Natural killer cell (primary cell): ENCODE measurements around the gene PLPP7. TPM values are rescaled to one million over a fixed set of nuclear protein-coding genes. Genes with fewer than 3 reads are reported as not detected.

Experiments
- ATAC-seq, 3 donors: fragments of 150-1000 bp in 2 of 3; fragments of 200-7000 bp in 1 of 3; cut with Tn5 transposase; 1 replicate in 1 of 3; 2 replicates in 2 of 3; pipeline ENCODE4 v1.10.0; 2021; ENCODE audit warnings: mild to moderate bottlenecking in 2 of 3, moderate library complexity in 2 of 3
- DNase-seq, 2 donors: peaks; one replicate each; pipeline versions ENCODE4 v3.0.0 to v3.0.0-alpha.2; 2013 to 2021; ENCODE audit warnings: mixed read lengths in 1 of 2
- H3K27ac ChIP-seq: one replicate; pipeline ENCODE4 v1.5.1; 2013; ENCODE audit warnings: mild to moderate bottlenecking, low read length
- H3K27me3 ChIP-seq: one replicate; pipeline ENCODE4 v1.6.1; 2013; ENCODE audit warnings: low read length; ENCODE audit not compliant: control insufficient read depth, insufficient read depth
- H3K36me3 ChIP-seq: one replicate; pipeline ENCODE4 v1.6.1; 2013; ENCODE audit warnings: low read length; ENCODE audit not compliant: control insufficient read depth, insufficient read depth
- H3K4me1 ChIP-seq: one replicate; pipeline ENCODE4 v1.6.1; 2013; ENCODE audit warnings: low read length; ENCODE audit not compliant: control insufficient read depth, insufficient read depth
- H3K4me3 ChIP-seq: one replicate; pipeline ENCODE4 v1.5.1; 2013; ENCODE audit warnings: low read length
- H3K9me3 ChIP-seq: one replicate; pipeline ENCODE4 v1.6.1; 2013; ENCODE audit warnings: low read length; ENCODE audit not compliant: control insufficient read depth, insufficient read depth
- H3K27ac Mint-ChIP-seq, 2 donors: one replicate each; pipeline ENCODE4 v1.8.0; 2022; ENCODE audit warnings: mild to moderate bottlenecking in 2 of 2, mixed read lengths in 2 of 2, moderate library complexity in 1 of 2
- H3K27me3 Mint-ChIP-seq, 2 donors: one replicate each; pipeline ENCODE4 v1.8.0; 2022; ENCODE audit warnings: low read depth in 2 of 2, mixed read lengths in 2 of 2
- H3K36me3 Mint-ChIP-seq: one replicate; pipeline ENCODE4 v1.8.0; 2022; ENCODE audit warnings: mixed read lengths
- H3K4me1 Mint-ChIP-seq, 2 donors: one replicate each; pipeline ENCODE4 v1.8.0; 2022; ENCODE audit warnings: mixed read lengths in 2 of 2
- H3K4me3 Mint-ChIP-seq: one replicate; pipeline ENCODE4 v1.8.0; 2022; ENCODE audit warnings: mild to moderate bottlenecking, moderate library complexity, mixed read lengths
- H3K9me3 Mint-ChIP-seq, 2 donors: one replicate each; pipeline ENCODE4 v1.8.0; 2022; ENCODE audit warnings: mixed read lengths in 2 of 2
- WGBS: methylation state at CpG from one replicate; pipeline ENCODE4 v1.1.7; 2013; ENCODE audit warnings: missing lambda C conversion rate; ENCODE audit not compliant: insufficient coverage; 5-methylcytosine and 5-hydroxymethylcytosine counted together
- intact Hi-C: fragments of 100-400 bp; cut with micrococcal nuclease; formaldehyde crosslinking; loops from one replicate; pipeline ENCODE4 v1.14.2; 2022
- total RNA-seq, 4 donors: library from RNA; stranded (reverse); fragments of 120-200 nt in 1 of 4; gene quantifications; one replicate each; pipeline versions ENCODE4 v1.2.3 to v1.2.4, GENCODE V29; 2013 to 2022
- TF ChIP-seq, protein P1 (sequence below): fragments of 200-600 bp; IDR thresholded peaks from one replicate; pipeline ENCODE4 v1.8.0; 2022; ENCODE audit warnings: antibody characterized with exemption

Gene PLPP7
- total RNA-seq, 3 donors from 2014 or later (not counting 1 experiment from before 2014, with no cell fraction given) = 0.28 to 0.59 (median 0.34) TPM

DNA sequence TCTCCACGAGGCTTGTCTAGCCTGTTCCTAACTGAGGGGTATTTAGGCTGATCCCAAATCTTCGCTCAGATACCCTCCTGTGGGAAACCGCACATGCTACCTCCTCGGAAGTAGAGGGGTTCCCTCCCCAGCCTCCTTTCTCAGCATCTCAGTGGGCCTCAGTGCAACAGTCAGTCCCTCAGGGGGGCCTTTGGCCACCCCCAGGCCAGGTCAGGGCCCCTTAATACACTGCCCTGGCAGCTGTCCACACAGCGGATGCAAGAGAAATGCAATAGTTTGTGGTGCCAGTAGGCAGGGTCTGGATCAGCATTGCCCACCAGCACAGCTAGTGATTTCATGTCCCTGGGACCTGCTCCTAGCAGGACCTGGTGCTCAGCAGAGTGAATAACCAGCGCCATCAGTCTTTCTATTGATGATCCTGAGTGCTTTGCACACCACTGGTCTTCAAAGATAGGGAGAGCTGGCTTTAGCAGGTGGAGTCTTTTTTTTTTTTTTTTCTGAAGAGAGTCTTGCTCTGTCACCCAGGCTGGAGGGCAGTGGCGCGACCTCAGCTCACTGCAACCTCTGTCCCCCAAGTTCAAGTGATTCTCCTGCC is 7.5 kb downstream of the PLPP7 start:
- H3K27ac ChIP-seq = no peak overlapping the region
- H3K9me3 Mint-ChIP-seq = no peaks in the 10 kb centered on the region
- no peak overlapping the region for H3K27ac Mint-ChIP-seq
- no peaks in the 10 kb centered on the region for H3K9me3 ChIP-seq
- no peaks in the 10 kb centered on the region for H3K27me3 ChIP-seq
- DNase-seq (no peak), ATAC-seq (no peak)
- H3K4me1 ChIP-seq = no peaks in the 10 kb centered on the region
- H3K36me3 Mint-ChIP-seq = no peaks in the 10 kb centered on the region
- no peaks in the 10 kb centered on the region for H3K36me3 ChIP-seq
- WGBS = 93% methylated on average over 8 of the region's 8 CpGs
- H3K4me1 Mint-ChIP-seq = no peaks in the 10 kb centered on the region
- TF ChIP-seq, protein P1, sequence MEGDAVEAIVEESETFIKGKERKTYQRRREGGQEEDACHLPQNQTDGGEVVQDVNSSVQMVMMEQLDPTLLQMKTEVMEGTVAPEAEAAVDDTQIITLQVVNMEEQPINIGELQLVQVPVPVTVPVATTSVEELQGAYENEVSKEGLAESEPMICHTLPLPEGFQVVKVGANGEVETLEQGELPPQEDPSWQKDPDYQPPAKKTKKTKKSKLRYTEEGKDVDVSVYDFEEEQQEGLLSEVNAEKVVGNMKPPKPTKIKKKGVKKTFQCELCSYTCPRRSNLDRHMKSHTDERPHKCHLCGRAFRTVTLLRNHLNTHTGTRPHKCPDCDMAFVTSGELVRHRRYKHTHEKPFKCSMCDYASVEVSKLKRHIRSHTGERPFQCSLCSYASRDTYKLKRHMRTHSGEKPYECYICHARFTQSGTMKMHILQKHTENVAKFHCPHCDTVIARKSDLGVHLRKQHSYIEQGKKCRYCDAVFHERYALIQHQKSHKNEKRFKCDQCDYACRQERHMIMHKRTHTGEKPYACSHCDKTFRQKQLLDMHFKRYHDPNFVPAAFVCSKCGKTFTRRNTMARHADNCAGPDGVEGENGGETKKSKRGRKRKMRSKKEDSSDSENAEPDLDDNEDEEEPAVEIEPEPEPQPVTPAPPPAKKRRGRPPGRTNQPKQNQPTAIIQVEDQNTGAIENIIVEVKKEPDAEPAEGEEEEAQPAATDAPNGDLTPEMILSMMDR = no peak
- H3K4me3 ChIP-seq = no peak overlapping the region
- no peak overlapping the region for H3K4me3 Mint-ChIP-seq
- H3K27me3 Mint-ChIP-seq = no peaks in the 10 kb centered on the region
- intact Hi-C loops = no loop called here

DNA sequence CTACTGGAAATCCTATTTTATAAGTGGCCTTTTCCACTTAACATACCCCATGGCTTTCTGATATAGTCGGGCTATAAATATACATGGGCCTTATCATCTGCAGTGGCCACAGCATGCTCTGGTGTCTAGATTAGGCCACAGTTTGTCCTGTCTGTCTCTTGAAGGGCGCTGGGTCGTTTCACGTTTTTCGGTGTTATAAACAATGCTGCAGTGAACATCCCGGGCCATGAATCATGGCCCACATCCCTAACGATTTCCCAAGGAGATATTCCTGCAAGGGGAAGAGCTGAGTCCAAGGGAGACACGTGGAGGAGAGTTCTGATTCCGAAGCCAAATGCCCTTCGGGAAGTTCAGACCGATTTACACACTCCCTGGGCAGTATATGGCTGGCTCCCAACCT is 8.4 kb downstream of the PLPP7 start:
- Mint-ChIP-seq H3K4me3 (no peak overlapping the region), H3K4me1 (no peaks in the 10 kb centered on the region), H3K27ac (no peak overlapping the region), H3K9me3 (no peaks in the 10 kb centered on the region), H3K27me3 (no peaks in the 10 kb centered on the region), H3K36me3 (no peaks in the 10 kb centered on the region)
- intact Hi-C loops = no loop called here
- H3K9me3 ChIP-seq = no peaks in the 10 kb centered on the region
- no peak for DNase-seq
- H3K36me3 ChIP-seq = no peaks in the 10 kb centered on the region
- TF ChIP-seq, protein P1 = no peak
- H3K4me3 ChIP-seq = no peak overlapping the region
- 93% methylated on average over 11 of the region's 11 CpGs for WGBS
- H3K27ac ChIP-seq = no peak overlapping the region
- ATAC-seq = no peak
- H3K4me1 ChIP-seq = no peaks in the 10 kb centered on the region
- no peaks in the 10 kb centered on the region for H3K27me3 ChIP-seq

- H3K4me1 ChIP-seq = no peaks in the 10 kb centered on the region
- ATAC-seq = no peak
- H3K36me3 ChIP-seq = no peaks in the 10 kb centered on the region
- no peak overlapping the region for H3K4me3 Mint-ChIP-seq
- no peaks in the 10 kb centered on the region for H3K27me3 ChIP-seq
- H3K4me1 Mint-ChIP-seq = no peaks in the 10 kb centered on the region
- TF ChIP-seq, protein P1 = no peak
- no peak for DNase-seq
- H3K4me3 ChIP-seq = no peak overlapping the region
- no peaks in the 10 kb centered on the region for H3K9me3 Mint-ChIP-seq
- no peak overlapping the region for H3K27ac ChIP-seq
- no peak overlapping the region for H3K27ac Mint-ChIP-seq
- intact Hi-C loops = no loop called here
- no peaks in the 10 kb centered on the region for H3K27me3 Mint-ChIP-seq
- WGBS = 84% methylated on average over 5 of the region's 5 CpGs
- no peaks in the 10 kb centered on the region for H3K9me3 ChIP-seq
- H3K36me3 Mint-ChIP-seq = no peaks in the 10 kb centered on the region
Observed at GRCh38 chr9:131298341-131298740, 8.8 kb downstream of the PLPP7 start.

DNA sequence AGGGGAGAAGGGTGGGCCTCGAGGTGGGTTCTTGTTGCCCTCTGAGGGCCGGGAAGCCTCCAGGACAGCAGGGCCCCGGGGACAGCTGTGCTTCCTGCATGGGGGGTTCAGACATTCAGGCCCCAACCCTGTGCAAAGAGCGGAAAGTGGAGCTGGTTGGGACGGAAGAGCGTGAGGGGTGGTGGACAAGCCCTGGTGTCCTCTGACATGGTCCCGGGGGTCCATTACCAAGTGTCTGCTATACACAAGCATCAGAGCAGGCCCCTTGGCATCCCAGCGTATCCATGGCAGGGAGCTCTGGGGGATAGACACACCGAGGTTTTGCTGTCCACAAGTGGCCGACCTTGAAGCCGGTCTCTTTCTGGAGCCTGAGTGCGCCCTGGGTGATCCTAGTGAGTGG is 9.3 kb downstream of the PLPP7 start:
- Histone ChIP-seq H3K27me3 (no peaks in the 10 kb centered on the region), H3K36me3 (no peaks in the 10 kb centered on the region), H3K9me3 (no peaks in the 10 kb centered on the region), H3K4me1 (no peaks in the 10 kb centered on the region), H3K27ac (no peak overlapping the region), H3K4me3 (no peak overlapping the region)
- no peaks in the 10 kb centered on the region for H3K9me3 Mint-ChIP-seq
- 89% methylated on average over 12 of the region's 12 CpGs for WGBS
- intact Hi-C loops = no loop called here
- H3K4me3 Mint-ChIP-seq = no peak overlapping the region
- no peaks in the 10 kb centered on the region for H3K27me3 Mint-ChIP-seq
- H3K36me3 Mint-ChIP-seq = no peaks in the 10 kb centered on the region
- ATAC-seq = no peak
- TF ChIP-seq, protein P1 = no peak
- no peak for DNase-seq
- no peaks in the 10 kb centered on the region for H3K4me1 Mint-ChIP-seq
- no peak overlapping the region for H3K27ac Mint-ChIP-seq
